ENCODE results near the gene DDX4.
"Not testable (repeated sequence)": the region's sequence is repeated elsewhere in the genome, so short reads cannot be mapped to it uniquely, and the experiment has no call there.

DDX4 gene

DNA sequence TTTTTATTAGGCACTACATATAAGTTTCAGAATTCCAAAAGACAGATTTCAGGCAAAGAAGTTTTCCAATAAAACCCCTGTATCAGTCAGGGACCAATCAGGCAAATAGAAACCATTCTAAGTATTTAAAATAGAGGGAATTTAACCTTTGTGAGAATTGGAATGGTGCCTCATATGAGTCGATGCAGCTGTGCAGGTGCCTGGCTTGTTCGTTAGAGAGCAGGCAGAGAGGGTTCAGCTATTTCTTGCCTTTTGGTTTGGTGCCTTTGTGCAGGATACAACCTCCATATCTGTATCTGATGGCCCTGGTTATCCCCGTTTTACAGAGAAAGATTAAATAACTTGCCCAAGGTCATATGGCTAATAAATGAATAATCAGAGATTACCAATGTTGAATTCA lies 6.0 kb upstream of the DDX4 start:
- DNase-seq: no peak

- DNase-seq: no peak
Observed at GRCh38 chr5:55732585-55732984, 5.3 kb upstream of the DDX4 start.

- DNase-seq: no peak
Observed at GRCh38 chr5:55734658-55735057, 3.2 kb upstream of the DDX4 start.

DNA sequence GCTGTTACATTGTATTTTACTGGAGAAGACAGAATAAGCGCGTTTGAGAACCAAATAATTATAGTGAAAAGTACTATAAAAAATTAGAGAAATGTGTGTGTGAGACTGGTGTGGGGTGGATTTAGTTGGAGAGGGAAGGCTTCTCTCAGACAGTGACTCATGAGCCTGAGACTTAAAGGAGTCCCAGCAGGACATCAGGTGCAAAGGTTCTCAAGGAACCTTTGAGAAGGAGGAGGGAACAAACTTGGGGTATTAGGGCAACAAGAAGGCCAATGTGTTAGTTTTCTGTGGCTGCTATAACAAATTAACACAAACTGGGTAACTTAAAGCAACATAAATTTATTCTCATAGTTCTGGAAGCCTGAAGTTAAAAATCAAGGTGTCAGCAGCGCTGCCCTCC lies 4.9 kb downstream of the DDX4 start:
- no peak for DNase-seq

- no peak for DNase-seq
Observed at GRCh38 chr5:55747778-55748318, 10.0 kb downstream of the DDX4 start.

DNA sequence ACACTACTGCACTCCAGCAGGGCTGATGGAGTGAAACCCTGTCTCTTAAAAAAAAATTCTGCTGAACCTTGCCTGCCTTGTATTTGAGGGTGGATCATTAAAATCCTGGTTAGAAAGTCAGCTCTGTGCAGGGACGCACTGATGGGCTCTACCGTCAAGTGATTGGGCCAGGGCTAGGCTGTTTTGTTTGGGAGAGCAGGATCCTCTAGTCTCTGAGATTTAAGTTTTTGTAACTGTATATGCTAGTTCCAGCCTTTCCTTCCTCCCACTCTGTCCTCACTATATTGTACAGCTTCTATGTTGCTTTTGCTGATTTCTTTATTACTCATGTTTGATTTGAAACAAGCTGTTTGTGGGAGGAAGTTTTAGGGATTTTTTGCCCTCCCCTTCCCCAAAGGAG lies 11.5 kb downstream of the DDX4 start:
- no peak for DNase-seq

DNA sequence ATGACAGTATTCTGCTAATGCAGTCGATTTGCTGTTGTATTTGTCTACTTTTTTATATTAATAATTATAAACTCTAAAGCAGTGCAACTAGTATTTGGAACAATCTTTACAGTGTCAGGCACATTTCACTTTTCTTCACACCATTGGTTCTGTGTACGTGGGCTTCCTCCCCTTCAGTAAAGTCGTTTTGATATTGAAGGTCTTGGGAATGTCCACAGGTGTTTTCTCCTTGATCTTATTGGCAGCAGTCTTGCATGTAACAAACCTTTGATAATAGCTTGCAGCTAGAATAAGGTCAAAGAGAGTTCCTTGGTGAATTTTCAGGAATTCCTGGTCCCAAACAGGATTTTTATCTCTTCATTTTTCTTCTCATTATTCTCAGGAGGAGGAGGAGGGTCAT lies 12.2 kb downstream of the DDX4 start:
- DNase-seq: no peak

DNA sequence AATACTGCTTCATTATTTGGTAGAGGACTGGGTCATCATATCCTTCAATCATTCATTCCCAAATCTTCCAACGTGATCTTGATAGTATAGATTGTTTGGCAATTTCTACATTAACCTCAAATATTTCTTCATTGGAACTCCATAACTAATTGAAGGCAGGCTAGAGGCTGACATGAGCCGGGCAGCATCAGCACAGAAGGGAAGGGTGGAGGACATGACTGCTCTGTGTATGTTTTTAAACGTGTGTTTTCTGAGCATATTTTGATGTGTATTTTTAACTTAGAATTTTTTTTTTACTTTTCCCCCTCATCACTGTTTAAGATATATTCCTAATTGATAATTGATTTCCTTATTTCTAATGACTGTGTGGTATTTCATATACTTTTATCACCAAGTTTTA lies 12.6 kb downstream of the DDX4 start:
- no peak for DNase-seq

DNA sequence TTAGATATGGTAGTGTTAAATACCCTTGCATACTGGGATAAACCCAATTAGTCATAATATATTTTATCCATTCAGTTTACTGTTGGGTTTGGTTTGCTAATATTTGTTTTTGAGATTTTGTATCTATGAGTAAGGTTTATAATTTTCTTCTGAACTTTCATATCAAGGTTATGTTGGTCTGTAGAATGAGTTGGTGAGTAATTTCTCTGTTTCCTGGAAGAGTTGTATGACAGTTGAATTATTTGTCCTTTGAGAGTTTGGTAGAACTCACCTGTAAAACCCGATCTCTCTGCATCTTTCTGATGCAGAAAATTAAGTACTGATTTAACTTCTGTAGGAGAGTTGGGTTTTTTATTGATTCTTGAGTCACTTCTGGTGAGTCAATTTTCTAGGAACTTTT lies 20.4 kb downstream of the DDX4 start:
- DNase-seq: no peak

DNA sequence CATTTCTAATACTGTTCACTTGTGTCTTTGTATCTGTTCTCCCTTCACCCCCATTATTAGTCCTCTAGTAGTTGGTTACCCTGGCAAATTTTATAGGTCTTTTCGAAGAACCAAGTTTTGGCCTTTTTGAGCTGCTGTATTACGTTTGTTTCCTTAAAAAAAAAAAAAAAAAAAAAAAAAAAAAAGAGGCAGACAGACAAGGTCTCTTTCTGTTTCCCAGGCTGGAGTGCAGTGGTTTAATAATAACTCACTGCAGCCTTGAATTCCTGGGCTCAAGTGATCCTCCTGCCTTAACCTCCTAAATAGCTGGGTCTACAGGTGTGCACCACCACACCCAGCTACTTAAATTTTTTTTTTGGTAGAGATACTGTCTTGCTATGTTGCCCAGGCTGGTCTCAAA lies 20.9 kb downstream of the DDX4 start:
- no peak for DNase-seq

- DNase-seq: not testable (repeated sequence)
Observed at GRCh38 chr5:55761721-55762120, 23.9 kb downstream of the DDX4 start.

DNA sequence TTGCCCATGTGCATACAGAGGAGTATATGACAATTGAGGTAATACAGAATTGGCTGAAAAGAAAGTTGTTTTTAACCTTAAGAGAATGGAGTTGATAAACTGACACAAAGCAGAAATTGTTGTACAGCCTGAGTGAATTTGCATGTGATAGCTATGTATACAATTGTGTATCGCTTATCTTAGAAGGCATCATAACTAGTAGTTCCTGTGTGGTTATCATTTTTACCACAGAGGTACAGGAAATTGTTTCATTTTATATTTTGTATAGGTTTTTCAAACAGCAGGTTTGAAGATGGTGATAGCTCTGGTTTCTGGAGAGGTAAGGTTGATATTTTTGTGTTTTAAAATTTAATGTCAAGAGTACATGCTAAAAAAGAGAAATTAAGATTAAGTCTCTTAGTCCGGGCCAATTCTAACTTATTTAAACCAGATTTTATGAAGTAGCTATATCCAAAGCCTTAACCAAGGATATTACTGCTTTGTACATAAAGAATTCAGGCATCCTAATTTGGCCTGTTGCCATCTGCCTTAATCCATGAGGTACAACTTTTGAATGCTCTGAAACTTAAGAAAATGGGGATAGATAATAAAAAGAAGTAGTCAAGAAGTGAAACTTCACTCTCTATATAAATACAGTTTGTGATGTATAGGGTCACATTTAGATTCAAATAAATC lies 26.0 kb downstream of the DDX4 start:
- DNase-seq: no peak

DNA sequence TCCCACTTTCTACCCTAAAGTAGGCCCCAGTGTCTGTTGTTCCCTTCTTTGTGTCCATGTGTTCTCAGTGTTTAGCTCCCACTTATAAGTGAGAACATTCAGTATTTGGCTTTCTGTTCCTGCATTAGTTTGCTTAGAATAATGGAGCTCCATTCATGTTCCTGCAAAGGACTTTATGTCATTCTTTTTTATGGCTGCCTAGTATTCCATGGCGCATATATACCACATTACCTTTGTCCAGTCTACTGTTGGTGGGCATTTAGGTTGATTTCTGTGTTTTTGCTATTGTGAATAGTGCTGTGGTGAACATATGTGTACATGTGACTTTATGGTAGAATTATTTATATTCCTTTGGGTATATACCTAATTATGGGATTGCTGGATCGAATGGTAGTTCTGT lies 30.4 kb downstream of the DDX4 start:
- no peak for DNase-seq

GRCh38 chr5:55771175-55771655 lies 33.4 kb downstream of the DDX4 start:
- no peak for DNase-seq

GRCh38 chr5:55773057-55773456 lies 35.2 kb downstream of the DDX4 start:
- DNase-seq: peak; percentile 61

DNA sequence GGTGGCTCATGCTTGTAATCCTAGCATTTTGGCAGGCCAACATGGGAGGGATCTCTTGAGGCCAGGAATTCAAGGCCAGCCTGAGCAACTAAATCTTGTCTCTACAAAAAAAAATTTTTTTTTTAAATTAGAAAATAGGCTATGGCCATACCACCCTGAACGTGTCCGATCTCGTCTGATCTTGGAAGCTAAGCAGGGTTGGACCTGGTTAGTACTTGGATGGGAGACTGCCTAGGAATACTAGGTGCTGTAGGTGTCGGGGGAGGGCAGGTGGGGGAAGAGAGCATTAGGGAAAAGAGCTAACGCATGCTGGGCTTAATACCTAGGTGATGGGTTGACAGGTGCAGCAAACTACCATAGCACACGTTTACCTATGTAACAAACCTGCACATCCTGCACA lies 39.5 kb downstream of the DDX4 start:
- no peak for DNase-seq

DNA sequence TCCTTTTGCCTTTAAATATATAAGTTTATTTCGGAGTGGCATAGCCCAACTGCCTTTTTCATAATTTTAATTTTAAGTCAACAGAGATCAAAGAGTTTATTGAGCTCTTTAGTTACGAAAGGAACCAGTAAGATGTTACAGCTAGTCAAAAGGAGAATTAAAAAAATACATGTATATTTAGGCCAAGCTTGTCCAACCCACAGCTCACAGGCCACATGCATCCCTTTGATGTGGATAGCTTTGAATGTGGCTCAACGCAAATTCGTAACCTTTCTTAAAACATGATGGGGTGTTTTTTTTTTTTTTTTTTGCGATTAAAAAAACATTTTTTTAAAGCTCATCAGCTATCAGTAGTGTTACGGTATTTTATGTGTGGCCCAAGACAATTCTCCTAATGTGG lies 63.1 kb downstream of the DDX4 start:
- DNase-seq: no peak

- DNase-seq: not testable (repeated sequence)
Observed at GRCh38 chr5:55808814-55809213, 71.0 kb downstream of the DDX4 start.

DNA sequence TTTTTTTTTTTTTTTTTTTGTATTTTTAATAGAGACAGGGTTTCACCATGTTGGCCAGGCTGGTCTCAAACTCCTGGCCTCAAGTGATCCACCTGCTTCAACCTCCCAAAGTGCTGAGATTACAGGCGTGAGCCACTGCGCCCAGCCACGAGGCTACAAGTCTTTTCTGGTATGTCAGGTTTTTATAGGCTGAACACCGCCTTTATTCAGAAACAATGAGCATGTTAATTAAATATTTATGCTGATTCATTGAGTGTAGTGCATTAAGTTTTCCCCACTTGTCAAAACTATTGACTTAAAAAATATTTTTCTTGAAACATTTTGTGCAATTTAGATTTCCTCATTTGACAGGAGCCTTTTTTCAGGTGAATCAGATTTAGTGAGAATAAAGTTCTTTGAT lies 78.1 kb downstream of the DDX4 start:
- not testable (repeated sequence) for DNase-seq

- no peak for DNase-seq
Observed at GRCh38 chr5:55816342-55816741, 78.5 kb downstream of the DDX4 start.

GRCh38 chr5:55817030-55817429 lies 79.2 kb downstream of the DDX4 start:
- DNase-seq: no peak

GRCh38 chr5:55820488-55820887 lies 82.6 kb downstream of the DDX4 start:
- DNase-seq: no peak

DNA sequence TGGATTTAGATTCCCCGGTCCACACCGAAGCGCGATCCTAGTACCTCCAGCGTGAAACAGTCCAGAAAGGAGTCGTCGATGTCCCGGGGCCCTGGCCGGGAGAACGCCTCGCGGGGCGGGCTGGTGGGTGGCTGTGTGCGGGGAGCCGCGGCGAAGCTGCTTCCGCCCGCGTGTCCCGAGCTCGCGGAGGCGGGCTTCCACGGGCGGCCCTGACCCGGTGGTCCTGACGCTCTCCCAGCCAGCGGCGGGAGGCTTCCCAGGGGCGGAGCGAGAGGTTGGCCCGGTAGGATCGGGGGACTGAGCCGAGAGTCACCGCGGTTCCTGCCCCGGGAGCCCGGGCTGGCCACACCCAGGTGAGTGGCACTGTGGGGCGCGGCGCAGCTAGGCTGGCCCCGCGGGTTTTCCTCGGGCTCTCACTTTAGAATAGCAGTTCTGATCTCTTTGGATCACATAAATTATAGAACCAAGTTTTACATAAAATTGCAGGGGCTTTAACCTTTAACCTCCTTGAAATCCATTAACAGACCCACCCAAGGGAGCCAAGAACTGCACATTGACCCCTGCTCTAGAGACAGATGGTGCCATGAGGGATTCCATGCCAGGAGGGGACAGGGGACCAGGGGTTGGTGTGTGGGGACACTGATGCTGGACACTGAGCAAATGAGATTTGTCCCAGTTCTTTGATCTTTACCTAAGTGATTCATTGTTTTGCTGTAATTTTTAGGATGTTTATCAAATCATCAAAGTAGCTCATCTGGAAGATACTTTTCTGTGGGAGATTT lies 84.1 kb downstream of the DDX4 start:
- no peak for DNase-seq

DNA sequence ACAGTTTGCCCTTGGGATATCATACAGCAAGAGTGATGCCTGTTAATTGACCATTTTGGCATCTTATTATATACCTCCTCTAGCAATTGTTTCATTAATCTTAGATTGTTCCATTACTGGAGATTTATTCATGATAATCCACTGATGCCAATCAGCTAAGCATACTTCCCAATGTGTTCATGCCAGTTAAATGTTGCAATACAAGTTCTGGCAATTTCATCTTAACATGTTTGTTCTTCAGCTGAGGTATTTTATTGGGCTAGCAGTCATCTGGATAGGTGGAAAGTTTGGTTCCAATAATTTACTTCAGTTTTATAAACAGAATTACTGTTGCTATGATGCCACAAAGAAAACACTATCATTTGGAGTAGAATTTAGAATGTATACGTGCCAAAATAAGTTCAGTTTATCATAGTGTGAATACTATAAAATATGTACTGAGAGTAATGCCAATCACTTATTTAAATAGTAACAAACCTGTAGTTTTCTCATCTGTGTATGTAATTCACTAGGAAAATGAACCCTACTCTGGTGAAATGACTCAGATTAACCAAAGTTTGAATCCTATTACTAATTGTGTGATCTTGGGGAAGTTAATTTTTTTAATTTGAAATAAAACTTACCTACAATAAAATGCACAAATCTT lies 85.4 kb downstream of the DDX4 start:
- no peak for DNase-seq
